Fibroblast of skin of right biceps (primary cell): ENCODE measurements around the gene GTF2H4.
"Not testable (repeated sequence)": the region's sequence is repeated elsewhere in the genome, so short reads cannot be mapped to it uniquely, and the experiment has no call there.

Experiments used
- DNase-seq: peaks from one replicate; pipeline ENCODE4 v3.0.0-alpha.2; 2013

The GTF2H4 gene

DNA sequence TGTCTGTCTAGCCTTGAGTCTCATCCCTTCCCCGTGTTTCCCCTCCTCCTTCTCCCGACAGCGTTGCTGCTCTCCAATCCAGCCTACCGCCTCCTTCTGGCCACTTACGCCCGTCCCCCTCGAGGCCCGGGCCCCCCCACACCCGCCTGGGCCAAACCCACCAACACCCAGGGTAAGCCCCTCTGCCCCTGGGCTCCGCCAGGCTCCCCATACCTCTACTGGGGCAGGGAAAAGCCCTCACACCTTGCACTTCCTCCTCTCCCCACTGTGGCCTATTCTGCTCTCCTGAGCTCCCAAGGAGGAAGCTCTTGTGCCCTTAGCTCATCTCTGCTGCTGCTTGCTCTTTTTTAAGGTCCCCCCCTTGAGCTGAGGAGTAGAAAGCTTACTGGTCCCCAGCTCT, 12.7 kb upstream of the GTF2H4 start:
- DNase-seq, result no peak

- no peak for DNase-seq
Measured at GRCh38 chr6:30896541-30896940, 11.5 kb upstream of the GTF2H4 start.

- DNase-seq, result no peak
Measured at GRCh38 chr6:30897882-30898281, 10.1 kb upstream of the GTF2H4 start.

GRCh38 chr6:30898750-30899360, 9.2 kb upstream of the GTF2H4 start:
- DNase-seq, result no peak

DNA sequence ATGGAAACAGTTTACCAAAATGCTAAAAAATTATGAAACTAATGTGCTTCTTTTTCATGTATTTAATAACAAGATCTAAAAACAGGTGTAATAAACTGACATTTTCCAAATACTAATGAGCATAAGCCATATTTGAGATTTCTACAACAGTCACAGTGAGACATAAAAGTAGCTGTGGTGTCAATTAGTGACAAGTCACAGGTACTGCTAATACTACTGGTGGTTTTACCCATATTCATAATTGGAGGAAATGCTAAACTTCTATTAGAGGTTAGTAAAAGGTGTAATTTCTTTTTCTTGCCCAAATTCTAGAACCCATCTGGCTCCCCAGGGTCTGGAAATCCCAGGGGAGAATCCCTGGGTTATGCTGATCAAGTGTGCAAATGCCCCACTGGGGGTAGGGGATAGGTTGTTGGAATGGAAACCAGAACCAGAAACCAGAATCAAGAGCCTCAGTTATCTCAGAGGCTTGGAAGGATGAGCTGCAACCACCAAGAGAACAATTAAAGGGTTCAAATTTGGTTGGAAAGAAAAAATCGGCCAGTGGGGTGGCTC, 7.1 kb upstream of the GTF2H4 start:
- DNase-seq, result no peak

GRCh38 chr6:30901436-30901835, 6.6 kb upstream of the GTF2H4 start:
- DNase-seq, result no peak

DNA sequence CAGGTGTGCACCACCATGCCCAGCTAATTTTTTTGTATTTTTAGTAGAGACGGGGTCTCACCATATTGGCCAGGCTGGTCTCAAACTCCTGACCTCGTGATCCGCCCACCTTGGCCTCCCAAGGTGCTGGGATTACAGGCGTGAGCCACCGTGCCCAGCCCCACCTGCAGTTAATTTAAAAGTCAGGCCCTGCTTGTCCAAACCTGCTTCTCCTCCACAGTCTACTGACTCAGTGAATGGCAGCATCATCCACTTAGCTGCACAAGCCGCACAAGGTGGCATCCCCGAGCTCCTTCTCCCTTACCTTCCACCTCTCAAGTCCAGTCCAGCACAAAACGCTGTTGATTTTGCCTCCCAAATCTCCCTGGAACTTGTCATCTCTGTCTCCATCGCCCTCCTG, 5.8 kb upstream of the GTF2H4 start:
- DNase-seq, result not testable (repeated sequence)

- no peak for DNase-seq
Measured at GRCh38 chr6:30902709-30903108, 5.3 kb upstream of the GTF2H4 start.

DNA sequence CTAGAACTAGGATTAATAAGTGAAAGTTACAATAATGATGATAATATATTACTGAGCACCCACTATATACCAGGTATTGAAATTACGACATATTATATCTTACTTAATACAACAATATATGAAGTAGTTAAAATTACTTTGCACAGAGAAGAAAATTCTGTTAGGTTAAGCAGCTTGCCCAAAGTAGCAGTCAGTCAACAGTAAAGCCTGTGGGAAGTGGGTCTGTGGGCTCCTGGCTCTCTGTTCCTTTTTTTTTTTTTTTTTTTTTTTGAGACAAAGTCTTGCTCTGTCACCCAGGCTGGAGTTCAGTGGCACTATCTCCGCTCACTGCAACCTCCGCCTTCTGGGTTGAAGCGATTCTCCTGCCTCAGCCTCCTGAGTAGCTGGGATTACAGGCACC, 4.8 kb upstream of the GTF2H4 start:
- no peak for DNase-seq

DNA sequence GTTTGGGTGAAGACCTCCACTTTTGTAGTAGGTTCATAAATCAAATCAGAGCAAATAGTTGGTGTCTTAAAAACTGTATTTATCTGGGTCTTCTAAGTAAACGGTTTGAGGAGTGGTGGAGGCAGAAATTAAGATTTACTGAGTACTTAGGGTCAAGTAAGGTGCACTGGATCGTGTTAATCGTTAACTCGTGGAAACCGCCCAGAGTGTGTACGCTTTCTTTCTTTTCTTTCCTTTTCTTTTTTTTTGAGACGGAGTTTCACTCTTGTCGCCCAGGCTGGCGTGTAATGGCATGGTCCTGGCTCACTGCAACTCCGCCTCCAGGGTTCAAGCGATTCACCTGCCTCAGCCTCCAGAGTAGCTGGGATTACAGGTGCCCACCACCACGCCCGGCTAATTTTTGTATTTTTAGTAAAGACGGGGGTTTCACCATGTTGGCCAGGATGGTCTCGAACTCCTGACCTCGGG, 683 bp upstream of the GTF2H4 start:
- not testable (repeated sequence) for DNase-seq

DNA sequence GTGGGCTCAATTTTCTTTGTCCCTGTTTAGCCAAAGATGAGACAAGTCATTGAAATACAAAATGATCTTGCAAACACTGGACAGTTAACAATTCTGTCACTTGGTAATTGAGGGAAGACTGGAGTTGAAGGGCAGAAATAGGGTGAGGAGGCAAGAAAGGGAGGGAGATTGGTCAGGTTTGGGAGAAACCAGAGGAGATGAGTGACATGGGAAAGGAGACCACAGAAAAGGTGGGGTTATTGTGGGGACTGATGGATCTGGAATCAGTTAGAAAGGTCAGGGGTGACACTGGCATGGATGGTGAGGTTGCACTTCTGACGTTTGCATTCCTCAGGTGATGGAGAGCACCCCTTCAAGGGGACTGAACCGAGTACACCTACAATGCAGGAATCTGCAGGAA, 693 bp downstream of the GTF2H4 start:
- DNase-seq, result no peak

- not testable (repeated sequence) for DNase-seq
Measured at GRCh38 chr6:30910473-30910872, 2.5 kb downstream of the GTF2H4 start.

DNA sequence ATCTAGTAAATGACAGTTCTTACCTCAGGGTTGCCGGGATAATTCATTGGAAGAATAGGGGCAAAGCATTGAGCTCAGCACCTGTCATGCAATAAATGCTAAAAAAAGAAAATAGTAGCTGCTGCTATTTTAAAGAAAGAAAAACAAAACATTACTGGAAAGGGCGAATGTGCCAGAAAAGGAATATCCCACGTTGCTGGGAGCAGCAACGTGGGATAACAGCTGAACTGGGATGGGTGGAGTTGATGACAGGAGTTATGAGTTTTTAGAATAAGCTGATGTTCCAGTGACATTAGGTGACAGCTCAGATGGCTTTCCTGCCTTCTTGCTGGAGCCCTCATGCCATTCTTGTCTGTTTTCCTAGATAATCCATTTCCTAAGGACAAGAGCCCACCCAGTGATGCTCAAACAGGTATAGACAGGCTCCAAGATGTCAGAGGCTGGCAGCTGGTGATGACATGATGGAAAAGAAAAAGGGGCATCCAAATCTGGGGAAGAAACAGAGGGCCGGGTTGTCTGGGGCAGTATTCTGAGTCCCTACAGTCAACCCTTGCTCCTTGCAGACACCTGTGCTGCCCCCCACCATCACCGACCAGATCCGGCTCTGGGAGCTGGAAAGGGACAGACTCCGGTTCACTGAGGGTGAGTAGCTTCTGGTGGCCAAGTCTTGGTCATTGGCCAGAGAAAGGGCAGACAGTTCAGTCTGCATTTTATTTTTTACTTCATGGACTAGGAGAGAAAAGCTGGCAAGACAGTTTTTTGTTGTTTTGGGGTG, 4.9 kb downstream of the GTF2H4 start:
- DNase-seq, result no peak

DNA sequence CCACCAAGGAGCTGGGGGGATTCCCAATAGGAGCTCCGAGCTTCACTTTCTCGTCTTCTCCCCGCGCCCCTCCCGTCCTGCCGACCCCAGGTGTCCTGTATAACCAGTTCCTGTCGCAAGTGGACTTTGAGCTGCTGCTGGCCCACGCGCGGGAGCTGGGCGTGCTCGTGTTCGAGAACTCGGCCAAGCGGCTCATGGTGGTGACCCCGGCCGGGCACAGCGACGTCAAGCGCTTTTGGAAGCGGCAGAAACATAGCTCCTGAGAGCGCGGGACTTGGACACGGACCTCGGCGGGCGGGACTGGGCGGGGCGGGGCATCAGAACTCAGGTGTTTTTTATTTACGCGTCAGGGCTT, 5.7 kb downstream of the GTF2H4 start:
- DNase-seq, result no peak

- DNase-seq, result peak; percentile 92
Measured at GRCh38 chr6:30914076-30914853, 6.3 kb downstream of the GTF2H4 start, which contains the start of gene VARS2. Gene VARS2, plus strand, starts transcription at chr6:30914238. Its CDS starts 599 bp downstream, at chr6:30914837.

GRCh38 chr6:30914854-30915590, 7.0 kb downstream of the GTF2H4 start:
- DNase-seq, result no peak

DNA sequence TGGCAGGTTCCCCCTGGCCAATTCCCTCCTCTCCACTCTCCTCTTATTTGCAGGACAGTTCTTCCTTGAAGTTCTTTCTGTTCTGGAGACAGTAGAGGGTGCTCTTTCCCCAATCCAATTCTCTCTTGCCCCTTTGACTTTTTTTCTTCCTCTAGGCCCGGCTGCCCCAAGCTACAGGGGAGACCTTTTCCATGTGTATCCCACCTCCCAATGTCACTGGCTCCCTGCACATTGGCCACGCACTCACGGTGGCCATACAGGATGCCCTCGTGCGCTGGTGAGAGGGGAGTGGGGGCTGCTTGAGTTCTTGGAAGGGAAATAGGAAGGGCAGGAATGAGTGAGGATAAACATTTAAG, 7.6 kb downstream of the GTF2H4 start:
- DNase-seq, result peak; percentile 68

GRCh38 chr6:30917041-30917440, 9.0 kb downstream of the GTF2H4 start:
- no peak for DNase-seq

- DNase-seq, result no peak
Measured at GRCh38 chr6:30917487-30917886, 9.5 kb downstream of the GTF2H4 start.

- DNase-seq, result no peak
Measured at GRCh38 chr6:30918670-30919069, 10.7 kb downstream of the GTF2H4 start.

DNA sequence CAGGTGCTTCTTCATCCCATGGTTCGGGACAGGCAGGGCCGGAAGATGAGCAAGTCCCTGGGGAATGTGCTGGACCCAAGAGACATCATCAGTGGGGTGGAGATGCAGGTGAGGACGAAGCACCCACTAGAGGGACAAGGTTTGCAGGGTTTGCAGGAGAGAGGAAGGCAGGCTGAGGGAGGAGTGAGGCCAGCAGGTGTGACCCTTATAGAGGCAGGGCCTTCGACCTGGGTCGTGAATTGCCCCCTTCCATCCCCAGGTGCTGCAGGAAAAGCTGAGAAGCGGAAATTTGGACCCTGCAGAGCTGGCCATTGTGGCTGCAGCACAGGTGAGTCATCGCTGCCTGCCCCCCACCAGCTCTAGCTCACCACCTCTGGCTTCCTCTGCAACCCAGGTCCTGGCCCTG, 14.4 kb downstream of the GTF2H4 start:
- DNase-seq, result no peak

- DNase-seq, result not testable (repeated sequence)
Measured at GRCh38 chr6:30924040-30924627, 16.1 kb downstream of the GTF2H4 start.
